GM21786 (cell line): ENCODE data around the gene PGA5.

Source experiments
- ATAC-seq: cut with Tn5 transposase; IDR thresholded peaks from one replicate; pipeline ENCODE4 v1.9.1; 2021; ENCODE audit not compliant: unreplicated experiment

PGA5 gene

DNA sequence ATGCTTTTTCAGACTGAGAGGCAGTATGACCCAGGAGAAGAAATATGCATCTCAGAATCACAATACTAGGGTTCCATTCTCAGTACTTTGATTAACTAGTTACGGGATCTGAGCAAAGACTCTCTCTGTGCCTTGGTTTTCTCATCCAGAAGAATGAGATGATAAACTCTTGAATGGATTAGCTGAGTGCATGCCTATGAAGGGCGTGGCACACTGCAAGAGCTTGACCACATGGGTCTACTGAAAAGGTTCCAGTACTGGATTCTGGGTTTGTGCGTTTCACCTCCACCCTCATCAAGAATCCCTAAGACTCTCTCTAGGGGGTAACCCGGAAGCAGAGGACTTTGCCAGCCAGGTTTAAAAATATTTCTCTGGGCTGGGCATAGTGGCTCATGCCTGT is 25.6 kb downstream of the PGA5 start:
- ATAC-seq, result no peak

DNA sequence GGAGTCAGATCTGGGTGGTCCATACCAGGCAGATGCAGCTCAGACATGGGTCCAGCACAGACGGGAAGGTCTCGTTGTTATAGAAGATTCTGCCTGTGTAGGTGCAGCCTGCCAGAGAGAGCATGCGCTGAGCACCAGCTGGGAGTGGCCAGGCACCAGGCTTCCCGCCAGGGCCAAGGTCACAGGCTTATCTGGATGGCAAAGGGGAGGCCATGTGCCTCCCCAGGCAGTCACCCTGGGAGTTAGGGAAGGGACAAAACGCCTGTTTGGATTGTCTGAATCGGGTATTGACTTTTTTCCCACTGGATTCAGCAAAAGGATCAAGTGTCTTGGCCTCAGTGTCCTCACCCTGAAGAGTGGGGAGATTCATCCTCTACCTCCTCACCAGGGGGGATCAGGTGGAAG is 26.5 kb downstream of the PGA5 start:
- ATAC-seq, result no peak

DNA sequence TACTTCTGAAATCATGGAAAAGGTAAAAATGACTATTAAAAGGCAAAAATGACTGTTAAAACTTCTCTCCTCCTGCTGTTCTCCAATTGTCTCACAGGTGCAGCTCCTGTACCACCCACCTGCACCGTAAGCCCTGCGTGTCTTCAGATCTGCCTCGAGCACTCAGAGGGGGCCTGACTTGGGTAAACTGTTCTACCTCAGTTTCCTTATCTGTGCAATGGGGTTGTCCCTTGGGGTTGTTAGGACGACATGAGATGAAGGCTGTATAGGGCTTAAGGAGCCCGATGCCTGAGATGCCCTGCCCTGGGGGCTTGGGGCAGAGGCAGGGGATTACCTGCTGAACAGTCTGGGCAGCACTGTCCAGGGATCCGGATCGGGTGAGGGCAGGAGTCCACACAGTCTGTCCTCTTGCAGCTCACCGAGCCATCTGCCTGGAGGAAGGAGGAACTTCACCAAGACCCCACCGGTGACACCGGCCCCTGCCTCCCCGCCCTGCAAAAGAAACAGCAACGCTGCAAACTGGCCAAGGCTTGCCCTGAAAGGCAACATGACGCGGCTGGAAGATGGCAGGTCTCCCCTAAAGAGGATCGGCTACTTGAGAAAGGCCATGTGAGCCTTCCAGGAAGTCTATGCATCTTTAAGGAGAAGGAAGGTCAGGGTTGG is 27.7 kb downstream of the PGA5 start:
- no peak for ATAC-seq

DNA sequence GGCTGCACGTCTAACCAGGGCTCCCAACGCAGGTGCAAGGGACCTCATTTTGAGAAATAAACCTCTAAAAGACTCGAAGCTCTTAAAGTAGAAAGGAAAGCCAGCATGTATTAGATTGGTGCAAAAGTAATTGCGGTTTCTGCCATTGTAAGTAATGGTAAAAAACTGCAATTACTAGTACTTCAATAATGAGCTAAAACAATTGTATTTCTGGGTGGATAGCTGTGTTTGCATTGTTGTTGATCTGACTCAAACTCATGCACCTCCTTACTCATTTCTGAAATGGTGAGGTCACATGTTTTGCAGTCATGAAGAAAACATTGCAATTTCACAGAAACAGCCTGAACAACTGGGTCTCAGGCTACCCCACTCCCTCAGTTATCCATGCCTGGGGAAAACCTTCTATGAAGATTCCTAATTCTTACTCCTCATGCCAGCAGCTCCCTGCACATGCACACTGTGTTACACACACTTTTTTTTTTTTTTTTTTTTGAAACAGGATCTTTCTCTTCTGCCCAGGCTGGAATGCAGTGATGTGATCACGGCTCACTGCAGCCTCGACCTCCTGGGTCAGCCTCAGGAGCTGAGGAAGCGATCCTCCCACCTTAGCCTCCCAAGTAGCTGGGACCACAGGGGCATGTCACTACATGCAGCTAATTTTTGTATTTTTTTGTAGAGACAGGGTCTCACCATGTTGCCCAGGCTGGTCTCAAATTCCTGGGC is 29.5 kb downstream of the PGA5 start:
- no peak for ATAC-seq

DNA sequence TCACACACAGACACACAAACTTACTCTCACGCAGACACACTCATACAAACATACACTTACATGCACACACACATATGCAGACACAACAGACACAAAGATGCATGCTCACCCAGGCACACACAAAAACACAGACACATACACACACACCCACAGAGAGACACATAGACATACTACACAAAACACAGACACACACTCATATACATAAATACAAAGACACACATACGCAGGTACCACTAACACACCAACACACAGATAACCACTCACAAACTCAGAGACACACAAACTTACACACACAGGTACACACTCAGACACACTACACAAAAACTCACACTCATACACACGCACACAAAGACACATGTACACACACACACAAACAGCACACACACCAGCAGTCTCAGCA is 31.8 kb downstream of the PGA5 start:
- ATAC-seq, result no peak

DNA sequence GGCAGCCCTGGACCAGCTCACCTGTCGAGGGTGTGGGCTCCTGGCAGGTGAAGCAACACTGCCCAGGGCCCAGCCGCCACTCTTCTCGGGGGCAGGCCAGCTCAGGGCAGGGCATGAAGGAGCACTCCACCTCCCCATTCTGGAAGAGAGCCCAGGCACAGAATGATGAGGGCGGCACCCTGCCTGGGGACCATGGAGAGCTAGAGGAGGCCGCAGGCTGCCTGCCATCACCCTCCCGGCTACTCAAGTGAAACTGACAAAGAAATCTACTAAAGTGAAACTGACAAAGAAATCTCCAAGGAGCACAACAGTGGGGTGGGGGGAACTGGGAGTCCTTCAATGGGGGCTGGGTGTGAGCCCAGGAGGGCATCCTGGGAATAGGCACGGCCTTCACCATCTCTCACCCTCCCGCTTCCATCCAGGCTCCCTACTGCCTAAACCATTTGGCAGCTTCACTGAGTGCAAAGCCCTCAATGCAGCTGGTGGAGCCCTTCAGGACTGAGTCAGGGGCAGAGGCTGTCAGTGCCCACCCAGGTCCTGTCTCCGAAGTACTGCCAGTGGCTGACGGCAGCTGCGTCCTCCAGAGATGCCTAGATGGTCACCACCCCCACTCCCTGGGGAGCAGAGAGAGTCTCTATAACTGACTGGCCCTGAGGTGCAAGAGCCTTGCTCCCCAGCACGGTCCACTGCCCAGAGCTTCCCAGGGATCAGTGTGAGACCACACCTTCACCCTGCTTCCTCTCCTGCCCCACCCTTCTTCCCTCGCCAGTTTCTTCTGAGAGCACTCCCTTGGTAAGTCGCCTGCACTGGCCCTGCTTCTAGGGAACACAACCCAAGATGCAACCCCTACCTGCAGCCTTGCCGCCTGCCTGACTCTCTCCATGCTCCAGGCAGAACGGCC is 32.5 kb downstream of the PGA5 start:
- ATAC-seq, result no peak

DNA sequence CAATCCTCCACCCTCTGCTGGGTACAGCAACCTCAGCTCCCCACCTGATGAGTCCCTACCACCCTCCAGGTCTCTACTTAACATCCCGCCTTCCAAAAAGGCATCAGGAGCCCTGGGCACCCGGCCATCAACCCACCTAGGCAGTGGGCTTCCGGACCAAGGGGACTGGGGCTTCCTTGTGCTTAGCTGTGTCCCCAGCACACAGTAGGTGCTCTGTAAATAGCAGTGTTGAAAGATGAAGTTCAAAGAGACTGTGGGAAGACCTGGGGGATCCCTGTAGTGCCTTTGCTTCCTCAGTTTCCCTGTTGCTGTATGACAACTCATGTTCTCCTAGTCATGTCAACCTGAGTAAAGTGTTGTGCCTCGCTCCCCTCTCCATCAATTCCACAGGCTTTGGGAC is 33.1 kb downstream of the PGA5 start:
- no peak for ATAC-seq

DNA sequence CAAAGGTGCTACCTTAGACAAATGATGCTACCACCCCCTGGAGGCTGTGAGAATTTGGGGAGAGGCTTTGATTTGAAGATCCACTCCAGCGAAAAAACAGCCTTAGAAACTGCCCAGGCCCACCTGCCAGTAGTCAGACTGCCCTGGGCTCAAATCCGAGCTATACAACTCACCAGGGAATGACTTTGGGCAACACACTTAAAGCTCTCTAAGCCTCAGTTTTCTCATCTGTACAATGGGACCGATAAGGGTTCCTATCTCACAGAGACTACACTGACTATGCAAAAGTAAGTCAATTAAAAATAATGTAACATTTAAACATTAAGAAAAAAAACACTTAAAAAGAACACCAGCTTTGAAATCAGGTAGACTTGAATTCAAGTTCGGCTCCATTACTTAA is 34.2 kb downstream of the PGA5 start:
- no peak for ATAC-seq

DNA sequence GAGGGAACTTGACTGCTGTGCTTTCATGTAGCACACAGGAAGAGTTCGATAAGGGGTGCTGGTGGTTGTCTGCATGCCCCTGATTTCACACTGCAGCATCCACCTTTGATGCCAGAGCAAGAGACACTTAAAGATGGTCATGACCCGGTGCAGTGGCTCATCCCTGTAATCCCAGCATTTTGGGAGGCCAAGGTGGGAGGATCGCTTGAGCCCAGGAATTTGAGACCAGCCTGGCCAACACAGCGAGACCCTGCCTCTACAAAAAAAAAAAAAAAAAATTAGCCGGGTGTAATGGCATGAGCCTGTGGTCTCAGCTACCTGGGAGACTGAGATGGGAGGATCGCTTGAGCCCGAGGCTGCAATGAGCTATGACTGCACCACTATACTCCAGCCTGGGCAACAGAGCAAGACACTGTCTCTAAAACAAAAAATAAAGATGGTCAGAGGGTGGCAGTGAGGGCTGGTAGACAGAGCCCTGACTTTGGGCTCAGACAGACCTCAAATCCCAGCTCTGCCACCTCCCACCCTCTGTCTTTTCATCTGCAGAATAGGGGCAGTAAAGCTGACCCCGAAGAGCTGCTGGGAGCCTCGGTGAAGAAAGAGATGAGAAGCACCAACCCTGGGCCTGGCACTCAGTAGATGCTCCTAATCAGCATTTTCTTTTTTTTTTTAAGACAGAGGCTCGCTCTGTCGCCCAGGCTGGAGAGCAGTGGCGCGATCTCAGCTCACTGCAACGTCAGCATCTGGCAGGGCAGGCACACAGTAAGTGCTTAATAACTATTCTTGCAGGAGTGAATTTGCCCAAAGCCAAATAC is 36.4 kb downstream of the PGA5 start:
- no peak for ATAC-seq

DNA sequence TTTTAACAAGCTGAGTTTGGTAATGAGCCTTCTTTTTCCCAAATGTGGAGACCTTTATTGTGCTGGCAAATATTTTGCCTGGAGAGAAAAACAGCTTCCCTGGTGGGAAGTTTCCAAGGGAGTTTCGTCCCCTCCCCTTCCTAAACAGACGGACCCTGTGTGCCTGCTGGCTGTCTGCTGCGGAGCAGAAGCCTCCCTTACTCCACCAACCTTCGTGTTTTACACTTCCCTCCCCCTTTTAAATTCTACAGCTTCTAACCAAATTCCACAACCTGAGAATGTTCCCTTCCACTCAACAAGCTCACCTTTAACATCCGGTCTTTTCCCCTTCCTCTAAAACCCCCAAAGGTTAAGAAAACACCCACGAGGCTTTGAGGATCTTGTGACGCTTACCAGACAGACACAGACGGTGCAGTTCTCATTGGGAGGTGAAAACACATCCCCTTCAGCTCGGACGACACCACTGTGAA is 37.1 kb downstream of the PGA5 start:
- ATAC-seq, result no peak

DNA sequence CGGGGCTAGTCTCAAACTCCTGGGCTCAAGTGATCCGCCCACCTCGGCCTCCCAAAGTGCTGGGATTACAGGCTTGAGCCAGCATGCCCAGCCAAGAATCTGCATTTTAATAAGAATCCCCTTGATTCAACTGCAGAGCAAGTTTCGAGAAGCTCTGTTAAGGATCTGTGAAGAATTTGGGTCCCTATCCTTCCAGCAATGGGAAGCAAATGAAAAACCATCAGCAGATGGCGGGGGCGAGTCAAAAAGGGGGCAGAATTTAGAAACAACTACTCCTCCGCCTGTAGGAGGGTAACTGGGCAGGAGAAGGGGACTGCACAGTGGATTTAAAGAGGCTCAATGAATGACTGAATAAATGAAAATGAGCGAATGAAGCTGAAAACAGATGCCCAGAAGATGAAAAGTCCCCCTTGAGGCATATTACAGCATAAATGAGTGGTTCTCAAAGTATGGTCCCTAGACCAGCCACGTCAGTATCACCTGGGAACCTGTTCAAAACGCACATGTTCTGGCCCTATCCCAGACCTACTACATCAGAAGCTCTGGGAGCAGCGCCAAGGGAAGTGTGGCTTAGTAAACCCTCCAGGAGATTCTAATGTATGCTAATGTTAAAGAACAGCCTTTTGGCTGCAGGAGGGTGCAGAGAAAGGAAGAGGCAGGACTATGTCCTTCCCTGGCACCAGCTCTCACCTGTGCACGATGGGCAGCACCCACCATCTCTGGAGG is 39.1 kb downstream of the PGA5 start:
- no peak for ATAC-seq

DNA sequence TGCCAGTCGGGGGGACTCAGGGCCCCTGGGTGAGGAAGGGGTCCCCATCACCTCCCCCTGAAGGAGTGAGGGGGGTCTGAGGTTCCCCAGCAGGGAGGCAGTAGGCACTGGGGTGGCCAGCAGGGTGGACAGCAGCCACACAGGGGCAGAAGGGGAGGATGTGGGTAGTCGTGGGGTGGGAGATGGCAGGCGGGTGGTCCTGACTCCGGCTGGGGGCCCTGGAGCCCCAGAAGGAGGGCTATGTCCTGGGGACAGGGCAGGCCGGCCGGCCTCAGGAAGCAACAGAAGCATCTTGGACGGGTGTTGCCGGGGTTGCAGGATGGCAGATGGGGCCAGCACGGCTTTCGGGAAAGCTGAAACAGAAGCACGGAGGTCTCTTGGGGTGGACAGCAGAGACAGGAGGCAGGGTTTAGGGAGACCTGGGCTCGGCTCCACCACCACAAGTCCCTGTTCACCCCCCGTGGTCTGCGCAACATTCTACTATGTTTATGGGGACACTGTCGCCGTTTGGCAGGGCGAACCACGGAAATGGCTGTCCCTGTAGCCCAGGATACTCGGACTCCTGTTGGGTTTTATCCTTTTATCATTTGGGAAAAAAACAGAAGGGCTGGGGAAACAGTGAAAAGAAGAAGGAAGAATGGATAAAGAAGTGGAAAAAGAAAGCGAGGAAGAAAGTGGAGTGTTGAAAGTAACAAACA is 40.1 kb downstream of the PGA5 start:
- no peak for ATAC-seq

DNA sequence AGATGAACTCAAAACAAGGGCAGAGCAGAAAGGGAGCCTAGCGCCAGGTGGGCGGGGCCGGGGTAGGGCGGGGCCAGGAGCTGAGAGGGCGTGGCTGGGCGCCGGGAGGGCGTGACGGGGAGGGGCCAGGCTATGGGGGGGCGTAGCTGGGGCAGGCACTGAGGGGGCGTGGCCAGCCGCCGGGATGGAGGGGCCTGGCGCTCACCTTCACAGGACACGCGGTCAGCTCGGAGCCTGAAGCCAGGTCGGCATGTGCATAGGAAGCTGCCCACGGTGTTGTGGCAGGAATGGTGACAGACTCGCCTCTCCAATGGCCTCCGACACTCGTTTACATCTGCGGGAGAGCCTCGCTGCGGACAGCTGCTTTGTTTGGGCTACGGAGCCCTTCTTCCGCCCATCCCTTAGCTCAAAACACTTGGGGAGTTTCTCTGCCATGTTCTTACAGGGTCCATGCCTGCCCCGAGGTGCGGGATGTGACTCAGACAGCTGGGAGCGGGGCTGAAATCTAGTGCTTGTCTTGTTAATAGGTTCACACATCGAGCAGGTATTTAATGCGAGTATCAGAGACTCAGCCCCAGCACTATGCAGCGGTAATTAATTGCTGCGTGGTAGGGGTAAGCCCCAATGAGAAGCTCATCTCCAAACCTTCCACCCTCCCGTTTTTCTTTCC is 40.7 kb downstream of the PGA5 start:
- ATAC-seq, result no peak

DNA sequence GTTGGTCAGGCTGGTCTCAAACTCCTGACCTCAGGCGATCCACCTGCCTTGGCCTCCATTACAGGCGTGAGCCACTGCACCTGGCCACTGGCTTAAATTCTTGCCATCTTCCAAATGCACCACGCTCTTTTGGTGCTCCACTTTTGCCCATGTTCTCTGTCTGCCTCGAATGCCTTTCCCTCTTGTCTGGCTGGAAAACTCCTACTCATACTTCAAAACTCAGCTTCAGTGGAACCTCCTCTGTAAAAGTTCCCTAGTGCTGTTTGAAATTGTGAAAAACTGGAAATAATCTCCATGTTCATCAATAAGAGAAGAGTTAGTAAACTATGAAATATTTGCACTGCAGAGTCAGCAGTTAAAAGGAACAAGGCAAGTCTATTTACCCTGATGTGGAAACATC is 42.6 kb downstream of the PGA5 start:
- no peak for ATAC-seq

DNA sequence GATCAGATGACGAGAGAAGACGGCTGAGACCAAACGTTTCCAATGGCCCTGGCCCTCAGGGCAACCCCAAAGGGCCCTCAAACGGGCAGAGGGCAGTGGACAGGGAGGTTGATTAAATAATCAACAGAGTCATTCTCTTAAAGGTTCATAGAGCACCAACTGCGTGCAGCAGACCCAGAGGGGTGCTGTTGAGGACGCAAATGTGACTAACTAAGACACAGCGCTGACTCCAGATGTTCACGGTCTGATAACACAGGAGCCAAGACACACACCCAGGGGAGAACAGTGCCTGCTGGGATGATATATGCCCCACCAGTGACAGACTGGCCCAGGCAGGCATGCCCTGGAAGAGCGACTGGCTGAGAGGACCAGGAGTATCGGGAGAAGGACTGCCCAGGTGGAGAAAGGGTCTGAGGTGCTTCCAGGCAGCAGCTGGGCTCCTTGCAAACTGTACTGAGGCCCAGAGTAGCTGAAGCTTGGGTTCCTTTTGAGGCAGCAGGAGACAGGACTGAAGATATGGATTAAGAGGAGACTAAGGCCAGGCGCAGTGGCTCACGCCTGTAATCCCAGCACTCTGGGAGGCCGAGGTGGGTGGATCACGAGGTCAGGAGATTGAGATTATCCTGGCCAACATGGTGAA is 46.5 kb downstream of the PGA5 start:
- no peak for ATAC-seq

DNA sequence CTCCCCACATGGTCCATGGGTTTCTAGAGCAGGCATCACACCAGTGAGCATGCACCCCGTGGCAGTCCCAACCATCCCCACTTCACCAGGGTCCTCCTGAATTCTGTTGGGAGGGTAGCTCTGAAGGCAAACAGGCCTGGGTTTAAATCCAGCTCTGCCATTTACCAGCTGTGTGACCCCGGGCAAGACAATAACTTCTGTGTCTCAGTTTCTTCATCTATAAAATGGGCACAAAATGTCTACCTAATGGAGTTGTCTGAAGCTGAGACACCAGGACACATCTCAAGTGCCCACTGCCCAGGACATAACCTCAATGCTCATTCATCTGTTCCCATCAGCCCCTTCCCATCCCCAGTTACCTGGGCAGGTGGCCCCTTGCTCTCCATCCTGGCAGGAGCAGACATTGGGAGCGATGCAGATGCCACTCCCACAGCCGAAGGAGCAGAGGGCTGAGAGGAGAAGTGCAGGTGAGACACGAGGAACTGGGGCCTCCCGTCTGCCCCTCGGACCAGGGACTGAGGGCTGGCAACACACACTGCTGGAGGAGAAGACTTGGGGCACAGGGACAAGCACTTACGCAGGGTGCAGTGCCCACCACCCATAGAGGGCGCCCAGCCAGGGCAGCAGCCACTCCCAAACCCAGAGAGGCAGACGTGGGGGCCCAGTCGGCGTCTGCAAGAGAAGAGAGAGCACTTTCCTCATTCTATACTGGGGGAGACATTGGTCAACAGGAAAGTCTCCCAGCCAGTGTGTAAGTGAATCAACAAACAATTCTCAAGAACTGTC is 50.1 kb downstream of the PGA5 start:
- no peak for ATAC-seq

DNA sequence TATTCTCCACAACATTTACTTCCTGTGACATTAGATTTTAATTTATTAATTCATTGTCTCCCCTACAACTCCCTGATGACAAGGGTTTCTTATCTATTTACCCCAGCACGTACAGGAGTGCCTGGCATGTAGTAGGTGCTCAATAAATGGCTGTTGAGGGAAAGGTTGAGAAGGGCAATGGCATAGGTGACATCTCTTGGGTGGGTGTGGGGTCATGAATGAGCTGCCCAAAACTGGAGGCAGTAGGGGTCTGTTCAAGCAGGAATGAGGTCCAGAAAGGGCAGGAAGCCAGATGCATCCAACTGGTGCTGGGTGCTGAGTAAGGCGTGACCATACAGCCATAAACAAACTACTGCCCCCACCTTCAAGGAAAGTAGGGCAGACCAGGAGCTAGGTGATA is 51.4 kb downstream of the PGA5 start:
- no peak for ATAC-seq
